GM19043 (cell line): ENCODE measurements around the gene FYCO1.

Experiments used
- ATAC-seq: cut with Tn5 transposase; IDR thresholded peaks from one replicate; pipeline ENCODE4 v1.9.1; 2021; ENCODE audit warnings: low read depth; ENCODE audit not compliant: unreplicated experiment

Gene FYCO1

GRCh38 chr3:45966950-45967640 is 28.5 kb downstream of the FYCO1 start:
- no peak for ATAC-seq

- no peak for ATAC-seq
Measured at GRCh38 chr3:45966371-45966791, 29.2 kb downstream of the FYCO1 start.

- ATAC-seq: no peak
Measured at GRCh38 chr3:45965653-45966052, 30.0 kb downstream of the FYCO1 start.

- no peak for ATAC-seq
Measured at GRCh38 chr3:45965253-45965652, 30.4 kb downstream of the FYCO1 start.

GRCh38 chr3:45964139-45964538 is 31.5 kb downstream of the FYCO1 start:
- ATAC-seq: no peak

GRCh38 chr3:45962033-45962432 is 33.6 kb downstream of the FYCO1 start:
- ATAC-seq: no peak

- no peak for ATAC-seq
Measured at GRCh38 chr3:45960289-45960688, 35.3 kb downstream of the FYCO1 start.

GRCh38 chr3:45959201-45959600 is 36.4 kb downstream of the FYCO1 start:
- no peak for ATAC-seq

- ATAC-seq: no peak
Measured at GRCh38 chr3:45958321-45958791, 37.3 kb downstream of the FYCO1 start.

- ATAC-seq: no peak
Measured at GRCh38 chr3:45957586-45957985, 38.0 kb downstream of the FYCO1 start.

- ATAC-seq: no peak
Measured at GRCh38 chr3:45955706-45956105, 39.9 kb downstream of the FYCO1 start.

GRCh38 chr3:45955017-45955647 is 40.5 kb downstream of the FYCO1 start:
- no peak for ATAC-seq

GRCh38 chr3:45954306-45954705 is 41.3 kb downstream of the FYCO1 start:
- no peak for ATAC-seq

- ATAC-seq: no peak
Measured at GRCh38 chr3:45953536-45953935, 42.1 kb downstream of the FYCO1 start.

- no peak for ATAC-seq
Measured at GRCh38 chr3:45952456-45952855, 43.2 kb downstream of the FYCO1 start.

- ATAC-seq: no peak
Measured at GRCh38 chr3:45951946-45952345, 43.7 kb downstream of the FYCO1 start.

- ATAC-seq: no peak
Measured at GRCh38 chr3:45950686-45951600, 44.7 kb downstream of the FYCO1 start.

GRCh38 chr3:45950131-45950530 is 45.5 kb downstream of the FYCO1 start:
- ATAC-seq: no peak

- ATAC-seq: no peak
Measured at GRCh38 chr3:45949432-45949831, 46.2 kb downstream of the FYCO1 start.

GRCh38 chr3:45948881-45949280 is 46.7 kb downstream of the FYCO1 start:
- ATAC-seq: no peak

- no peak for ATAC-seq
Measured at GRCh38 chr3:45948311-45948781, 47.3 kb downstream of the FYCO1 start.
